Kidney epithelial cell (primary cell): ENCODE results near the gene CABP5. TPM values are rescaled to one million over a fixed set of nuclear protein-coding genes. Genes with fewer than 3 reads are reported as not detected.

Source experiments
- DNase-seq: peaks from one replicate; pipeline ENCODE4 v3.0.0-alpha.2; 2010; ENCODE audit warnings: low read depth
- H3K27me3 ChIP-seq: 2 replicates; pipeline ENCODE4 v1.6.0; 2011; ENCODE audit warnings: low read length; ENCODE audit not compliant: control insufficient read depth, insufficient read depth
- H3K36me3 ChIP-seq: 2 replicates; pipeline ENCODE4 v1.5.1; 2011; ENCODE audit warnings: low read length; ENCODE audit not compliant: control insufficient read depth, insufficient read depth
- H3K4me3 ChIP-seq: 2 replicates; pipeline ENCODE4 v1.5.1; 2011; ENCODE audit warnings: low read depth, mild to moderate bottlenecking, control low read depth, low read length
- CTCF ChIP-seq: IDR thresholded peaks from 2 replicates; pipeline ENCODE4 v1.5.1; 2011; ENCODE audit warnings: mild to moderate bottlenecking, moderate library complexity, low read length, control low read depth, inconsistent platforms; ENCODE audit not compliant: insufficient read depth, poor library complexity, severe bottlenecking
- total RNA-seq: library from RNA; depleted of rRNA; stranded (reverse); fragments of >200 nt; gene quantifications from 2 replicates; pipeline ENCODE4 v1.2.3, GENCODE V29; 2015

CABP5 gene
- total RNA-seq, 1 donor from 2014 or later, result not detected

DNA sequence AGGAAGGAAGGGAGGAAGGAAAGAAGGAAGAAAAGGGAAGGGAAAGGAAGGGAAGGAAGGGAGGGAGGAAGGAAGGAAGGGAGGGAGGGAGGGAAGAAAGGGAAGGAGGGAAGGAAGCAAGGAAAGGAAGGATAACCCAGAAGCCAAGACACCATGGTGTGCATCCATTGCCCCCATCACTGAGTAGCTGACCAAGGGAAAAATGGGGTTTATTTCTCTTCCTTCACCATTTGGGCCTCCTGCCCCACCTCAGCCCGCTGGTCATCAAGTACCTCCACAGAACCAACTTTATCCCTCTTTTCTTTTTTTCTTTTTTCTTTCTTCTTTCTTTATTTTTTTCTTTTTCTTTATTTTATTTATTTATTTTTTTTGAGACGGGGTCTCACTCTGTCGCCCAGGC lies 20.4 kb downstream of the CABP5 start:
- Histone ChIP-seq H3K4me3 (no peak overlapping the region), H3K36me3 (no peaks in the 10 kb centered on the region), H3K27me3 (no peaks in the 10 kb centered on the region)
- no peak for DNase-seq
- no peak for TF ChIP-seq CTCF

DNA sequence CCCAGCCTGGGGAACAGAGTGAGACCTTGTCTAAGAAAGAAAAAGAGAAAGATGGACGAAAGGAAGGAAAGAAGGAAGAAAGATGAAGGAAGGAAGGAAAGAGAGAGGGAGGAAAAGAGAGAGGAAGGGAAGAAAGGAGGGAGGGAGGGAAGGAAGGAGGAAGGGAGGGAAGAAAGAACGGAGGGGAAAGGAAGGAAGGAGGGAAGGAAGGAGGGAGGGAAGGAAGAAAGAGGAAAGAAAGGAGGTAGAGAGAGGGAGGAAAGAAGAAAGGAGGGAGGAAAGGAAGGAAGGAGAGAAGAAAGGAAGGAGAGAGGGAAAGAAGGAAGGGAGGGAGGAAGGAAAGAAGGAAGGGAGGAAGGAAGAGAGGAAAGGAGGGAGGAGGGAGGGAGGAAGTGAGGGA lies 20.9 kb downstream of the CABP5 start:
- H3K36me3 ChIP-seq, result no peaks in the 10 kb centered on the region
- H3K4me3 ChIP-seq, result no peak overlapping the region
- no peak for DNase-seq
- no peak for TF ChIP-seq CTCF
- H3K27me3 ChIP-seq, result no peaks in the 10 kb centered on the region

DNA sequence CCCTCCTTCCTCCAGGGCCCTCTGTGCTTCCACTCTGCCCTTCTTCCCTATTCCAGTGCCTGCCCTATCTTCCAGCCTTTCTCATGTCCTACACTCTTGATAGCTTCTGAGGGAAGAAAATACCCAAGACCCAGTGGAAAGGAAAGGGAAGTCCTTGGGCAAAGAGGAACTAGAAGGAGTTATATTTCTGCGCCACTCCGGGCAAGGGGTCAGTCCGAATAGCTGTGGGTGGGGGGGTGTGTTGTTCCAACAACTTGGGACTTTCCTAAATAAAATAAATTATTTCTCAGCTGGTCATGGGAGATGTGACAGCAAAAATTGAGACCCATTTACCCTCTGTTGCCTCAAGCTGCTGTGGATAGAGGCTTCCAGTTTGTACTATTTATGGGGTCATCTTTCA lies 23.2 kb downstream of the CABP5 start:
- H3K4me3 ChIP-seq, result no peak overlapping the region
- no peak for DNase-seq
- TF ChIP-seq CTCF, result no peak
- no peaks in the 10 kb centered on the region for H3K36me3 ChIP-seq
- H3K27me3 ChIP-seq, result no peaks in the 10 kb centered on the region

DNA sequence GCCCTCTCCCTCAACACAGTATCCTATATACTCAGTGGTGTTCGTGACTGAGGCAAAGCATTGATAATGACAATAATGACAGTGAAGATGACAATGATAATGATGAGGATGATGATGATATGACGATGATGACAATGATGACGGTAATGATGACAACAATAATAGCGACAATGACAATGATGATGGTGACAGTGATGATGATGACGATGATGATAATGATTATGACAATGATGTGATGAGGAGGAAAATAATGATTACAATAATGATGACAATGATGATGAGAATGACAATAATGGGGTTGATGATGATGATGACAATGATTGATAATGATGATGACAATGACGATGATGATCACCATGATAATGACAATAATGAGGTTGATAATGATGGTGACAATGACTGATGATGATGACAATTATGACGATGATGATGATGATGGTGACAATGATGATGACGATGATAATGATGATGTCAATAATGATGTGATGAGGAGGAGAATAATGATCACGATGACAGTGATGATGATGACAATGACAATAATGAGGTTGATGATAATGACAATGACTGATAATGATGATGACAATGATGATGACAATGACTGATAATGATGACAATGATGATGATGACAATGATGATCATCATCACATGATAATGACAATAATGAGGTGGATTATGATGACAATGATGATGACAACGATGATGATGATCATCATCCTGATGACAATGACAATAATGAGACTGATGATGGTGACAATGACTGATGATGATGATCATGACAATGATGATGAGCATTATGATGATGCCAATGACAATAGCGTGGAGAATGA lies 32.7 kb downstream of the CABP5 start:
- no peak for TF ChIP-seq CTCF
- Histone ChIP-seq H3K36me3 (no peaks in the 10 kb centered on the region), H3K4me3 (no peak overlapping the region), H3K27me3 (no peaks in the 10 kb centered on the region)
- DNase-seq, result no peak

GRCh38 chr19:48006762-48007161 lies 37.1 kb downstream of the CABP5 start:
- Histone ChIP-seq H3K27me3 (no peaks in the 10 kb centered on the region), H3K4me3 (no peak overlapping the region), H3K36me3 (no peaks in the 10 kb centered on the region)
- no peak for TF ChIP-seq CTCF
- DNase-seq, result no peak

GRCh38 chr19:48004236-48004635 lies 39.6 kb downstream of the CABP5 start:
- TF ChIP-seq CTCF, result no peak
- H3K27me3 ChIP-seq, result no peaks in the 10 kb centered on the region
- DNase-seq, result no peak

More at GRCh38 chr19:48004236-48004635, 39.6 kb downstream of the CABP5 start:
- no peaks in the 10 kb centered on the region for H3K36me3 ChIP-seq
- no peak overlapping the region for H3K4me3 ChIP-seq
